Raji (cell line): Measurements from ENCODE around the gene POC1A.

Experiments used
- POLR2A ChIP-seq: IDR thresholded peaks from 2 replicates; pipeline ENCODE4 v1.6.1; 2011; ENCODE audit warnings: low read depth, low read length, control low read depth; ENCODE audit not compliant: insufficient read depth

POC1A gene

DNA sequence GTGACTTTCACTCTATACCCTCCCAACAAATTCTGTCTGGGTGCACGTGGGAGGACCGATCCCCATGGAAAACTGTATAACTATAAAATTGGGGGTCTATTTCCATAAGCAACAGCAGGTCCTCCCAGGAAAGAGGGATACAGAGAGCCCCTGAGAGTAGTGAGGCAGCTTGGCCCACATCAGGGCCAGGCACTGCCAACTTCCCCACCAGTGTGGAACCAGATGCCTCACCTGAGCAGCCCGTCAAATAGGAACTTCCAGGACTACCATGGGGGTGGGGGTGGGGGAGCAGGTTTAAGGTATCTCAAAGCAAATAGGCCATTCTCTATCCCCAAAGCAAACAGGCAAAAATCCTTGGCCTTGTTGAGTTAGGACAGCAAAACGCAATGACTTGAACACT, 64.5 kb downstream of the POC1A start:
- no peak for TF ChIP-seq POLR2A

- TF ChIP-seq POLR2A = no peak
Measured at GRCh38 chr3:52088445-52089367, 65.5 kb downstream of the POC1A start.

- TF ChIP-seq POLR2A = no peak
Measured at GRCh38 chr3:52087731-52088130, 66.5 kb downstream of the POC1A start.

GRCh38 chr3:52086976-52087663, 67.1 kb downstream of the POC1A start:
- TF ChIP-seq POLR2A = no peak

DNA sequence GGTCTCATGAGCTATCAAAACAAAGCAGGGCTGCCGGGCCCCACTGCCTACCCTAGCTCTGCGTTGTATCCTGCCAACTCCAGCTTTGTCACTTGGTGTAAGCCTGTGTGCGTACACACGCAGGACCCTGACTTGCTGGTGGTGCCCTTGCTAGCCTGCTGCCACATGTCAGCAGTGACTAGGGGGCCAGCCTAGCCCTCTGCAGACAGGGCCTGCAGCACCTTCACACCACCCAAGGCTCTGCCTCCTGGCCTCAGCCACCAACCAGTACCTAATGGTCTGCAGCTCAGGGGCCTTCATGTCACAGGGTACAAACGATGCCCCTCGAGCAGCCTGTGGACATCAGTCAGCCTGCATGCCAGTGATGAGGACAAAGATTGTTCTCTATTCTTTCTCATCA, 67.8 kb downstream of the POC1A start:
- TF ChIP-seq POLR2A = no peak

DNA sequence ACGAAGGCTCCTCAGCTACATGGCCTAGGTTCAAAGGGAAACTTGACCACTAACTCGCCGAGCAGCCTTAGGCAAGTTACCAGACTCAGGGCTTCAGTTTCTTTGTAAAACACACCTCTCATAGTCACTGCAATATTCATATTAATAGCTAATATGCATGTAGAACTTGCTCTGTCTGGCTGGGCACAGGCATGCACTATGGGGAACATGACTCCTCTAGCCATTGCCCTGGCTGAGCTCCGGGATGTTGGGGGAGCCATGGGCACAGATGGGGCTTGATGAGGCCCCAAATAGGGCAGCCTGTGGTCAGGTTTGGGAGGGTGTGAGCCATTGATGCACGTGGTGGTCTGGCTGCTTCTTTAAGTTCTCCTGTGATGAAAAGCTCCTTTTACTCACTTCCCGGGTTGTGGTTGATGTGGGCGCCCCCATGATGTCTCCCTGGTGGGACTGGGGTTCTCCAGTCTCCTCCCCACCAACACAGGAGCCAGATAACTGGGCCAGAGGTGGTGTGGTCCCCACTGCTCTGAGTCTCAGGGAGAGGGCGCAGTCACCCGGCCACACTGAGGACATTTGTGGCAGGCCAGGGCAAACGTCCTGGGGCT, 68.4 kb downstream of the POC1A start:
- TF ChIP-seq POLR2A = no peak

GRCh38 chr3:52084954-52085680, 69.1 kb downstream of the POC1A start:
- no peak for TF ChIP-seq POLR2A

DNA sequence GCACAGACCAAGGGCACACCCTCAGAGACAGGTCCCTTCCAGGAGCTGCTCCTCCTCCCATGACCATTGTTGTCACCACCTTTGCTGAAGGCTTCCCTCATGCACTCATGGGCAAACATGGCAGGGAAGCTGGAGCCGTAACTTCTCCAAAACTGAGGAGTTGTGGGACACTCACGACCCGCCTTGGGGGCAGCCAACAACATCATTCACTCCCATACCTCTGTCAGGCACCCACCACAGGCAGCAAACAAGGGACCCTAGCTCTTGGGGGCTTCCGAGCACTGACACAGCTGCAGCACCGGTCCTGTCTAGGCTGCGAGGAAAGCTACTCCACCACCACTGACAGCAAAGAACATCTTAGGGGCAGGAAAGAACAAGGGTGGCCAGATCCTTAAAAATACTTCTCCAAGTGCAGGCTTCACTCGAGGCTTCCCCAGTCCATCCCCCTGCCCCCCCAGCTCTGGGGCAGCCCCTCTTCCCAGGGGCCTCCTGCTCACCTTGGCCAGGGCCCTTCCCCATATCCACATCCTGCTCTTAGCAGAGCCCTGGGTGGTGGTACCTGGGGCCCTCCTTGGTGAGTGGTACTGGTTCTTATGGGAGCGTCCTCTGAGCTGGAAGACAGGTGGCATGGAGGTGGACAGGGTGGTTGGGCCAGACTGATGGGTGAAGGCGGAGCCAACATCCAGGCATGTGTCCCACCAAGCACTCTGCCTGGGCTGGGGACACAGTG, 69.8 kb downstream of the POC1A start:
- TF ChIP-seq POLR2A = no peak

GRCh38 chr3:52083556-52084087, 70.6 kb downstream of the POC1A start:
- TF ChIP-seq POLR2A = no peak

- no peak for TF ChIP-seq POLR2A
Measured at GRCh38 chr3:52082951-52083350, 71.3 kb downstream of the POC1A start.

- TF ChIP-seq POLR2A = no peak
Measured at GRCh38 chr3:52080830-52081719, 73.1 kb downstream of the POC1A start.

DNA sequence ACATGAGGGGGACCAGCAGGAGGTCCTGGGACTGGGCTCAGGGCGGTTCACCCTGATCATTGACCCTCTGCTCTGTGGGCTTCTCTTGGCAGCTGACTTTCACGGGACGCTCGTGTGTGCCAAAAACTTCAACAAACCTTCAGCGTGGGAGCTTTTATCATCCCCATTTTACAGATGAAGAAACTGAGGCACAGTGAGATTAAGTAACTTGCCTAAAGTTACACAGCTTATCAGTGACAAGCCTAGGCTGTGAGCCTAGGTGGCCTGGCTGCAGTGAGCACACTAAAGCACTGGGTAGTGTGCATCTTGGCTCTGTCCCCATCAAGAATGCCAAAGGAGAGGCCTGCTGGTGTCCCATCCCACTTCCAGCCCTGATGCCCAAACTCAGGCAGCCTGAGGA, 74.3 kb downstream of the POC1A start:
- TF ChIP-seq POLR2A = no peak

- TF ChIP-seq POLR2A = no peak
Measured at GRCh38 chr3:52078781-52079560, 75.3 kb downstream of the POC1A start.

DNA sequence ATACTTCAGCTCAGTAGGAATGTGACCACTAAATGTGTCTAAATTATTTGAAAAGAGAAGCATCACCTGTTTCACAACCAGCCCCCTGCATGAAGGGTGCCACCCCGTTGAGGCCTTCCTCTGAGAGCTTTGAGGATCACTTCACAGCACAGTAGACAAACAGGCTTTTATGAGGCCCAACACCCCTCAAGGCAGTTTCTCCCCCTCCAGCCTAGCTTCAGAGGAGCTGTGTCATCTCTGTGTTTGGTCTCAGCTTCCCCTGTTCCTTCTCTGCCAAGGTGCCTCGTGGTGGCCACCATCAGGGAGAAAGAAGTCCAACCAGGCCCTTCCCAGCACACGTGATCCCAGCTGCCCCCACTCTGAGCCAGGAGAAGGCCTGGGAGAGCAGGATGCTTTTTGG, 76.3 kb downstream of the POC1A start:
- no peak for TF ChIP-seq POLR2A
